Smooth muscle cell (in vitro differentiated cells): ENCODE data around the gene TTLL4. TPM values are rescaled to one million over a fixed set of nuclear protein-coding genes. Genes with fewer than 3 reads are reported as not detected.

Source experiments
- DNase-seq: peaks from one replicate; lab custom pipeline; 2025; ENCODE audit not compliant: unreplicated experiment; lab: John Stamatoyannopoulos, UW
- H2AFZ ChIP-seq: fragments of 200-600 bp; sonication (generic); 2 replicates; pipeline ENCODE4 v1.6.0; 2016; ENCODE audit warnings: antibody characterized with exemption, low read depth, mild to moderate bottlenecking
- H3F3A ChIP-seq: fragments of 200-600 bp; sonication (generic); 2 replicates; pipeline ENCODE4 v1.6.0; 2017; ENCODE audit warnings: antibody characterized with exemption, low read depth
- H3K27ac ChIP-seq: fragments of 200-600 bp; sonication (generic); 2 replicates; pipeline ENCODE4 v1.5.1; 2016; ENCODE audit warnings: low read depth, mild to moderate bottlenecking
- H3K27me3 ChIP-seq: fragments of 200-600 bp; sonication (generic); 2 replicates; pipeline ENCODE4 v1.6.1; 2016; ENCODE audit warnings: low read depth, mild to moderate bottlenecking
- H3K36me3 ChIP-seq: fragments of 200-600 bp; sonication (generic); 2 replicates; pipeline ENCODE4 v1.5.1; 2016; ENCODE audit warnings: low read depth
- H3K4me1 ChIP-seq: fragments of 200-600 bp; sonication (generic); 2 replicates; pipeline ENCODE4 v1.5.1; 2016; ENCODE audit warnings: low read depth
- H3K4me2 ChIP-seq: fragments of 200-600 bp; sonication (generic); 2 replicates; pipeline ENCODE4 v1.6.0; 2016; ENCODE audit warnings: mild to moderate bottlenecking
- H3K4me3 ChIP-seq: fragments of 200-600 bp; sonication (generic); 2 replicates; pipeline ENCODE4 v1.5.1; 2016; ENCODE audit warnings: mild to moderate bottlenecking
- H3K79me2 ChIP-seq: fragments of 200-600 bp; sonication (generic); 2 replicates; pipeline ENCODE4 v1.6.0; 2016; ENCODE audit warnings: low read depth, mild to moderate bottlenecking
- H3K9ac ChIP-seq: fragments of 200-600 bp; sonication (generic); 2 replicates; pipeline ENCODE4 v1.6.0; 2016; ENCODE audit warnings: low read depth
- H3K9me3 ChIP-seq: fragments of 200-600 bp; sonication (generic); replicated peaks from 2 replicates; pipeline ENCODE4 v1.5.1; 2016; ENCODE audit warnings: low read depth
- H4K20me1 ChIP-seq: fragments of 200-600 bp; sonication (generic); 2 replicates; pipeline ENCODE4 v1.6.0; 2016; ENCODE audit warnings: low read depth
- WGBS: methylation state at CpG from one replicate; pipeline ENCODE4 v1.1.7; 2016; ENCODE audit warnings: low lambda C conversion rate; 5-methylcytosine and 5-hydroxymethylcytosine counted together
- polyA plus RNA-seq: library from polyadenylated mRNA; unstranded; fragments of >200 nt; fragmentation: Nextera tagmentation; extraction: Ambion mirVana; gene quantifications from 2 replicates; pipeline ENCODE4 v1.2.1, GENCODE V29; 2016
- total RNA-seq: library from RNA; depleted of rRNA; stranded (reverse); fragments of >200 nt; gene quantifications from 2 replicates; pipeline ENCODE4 v1.2.3, GENCODE V29; 2014
- TF ChIP-seq, protein P1 (sequence below): fragments of 200-600 bp; sonication (generic); IDR thresholded peaks from 2 replicates; pipeline ENCODE4 v1.5.1; 2017; ENCODE audit warnings: borderline replicate concordance, mild to moderate bottlenecking, antibody characterized with exemption; ENCODE audit not compliant: insufficient read depth, poor library complexity, severe bottlenecking

The TTLL4 gene
- total and polyA plus RNA-seq, 2 experiments from 2014 or later = 21.5 to 22.5 TPM

DNA sequence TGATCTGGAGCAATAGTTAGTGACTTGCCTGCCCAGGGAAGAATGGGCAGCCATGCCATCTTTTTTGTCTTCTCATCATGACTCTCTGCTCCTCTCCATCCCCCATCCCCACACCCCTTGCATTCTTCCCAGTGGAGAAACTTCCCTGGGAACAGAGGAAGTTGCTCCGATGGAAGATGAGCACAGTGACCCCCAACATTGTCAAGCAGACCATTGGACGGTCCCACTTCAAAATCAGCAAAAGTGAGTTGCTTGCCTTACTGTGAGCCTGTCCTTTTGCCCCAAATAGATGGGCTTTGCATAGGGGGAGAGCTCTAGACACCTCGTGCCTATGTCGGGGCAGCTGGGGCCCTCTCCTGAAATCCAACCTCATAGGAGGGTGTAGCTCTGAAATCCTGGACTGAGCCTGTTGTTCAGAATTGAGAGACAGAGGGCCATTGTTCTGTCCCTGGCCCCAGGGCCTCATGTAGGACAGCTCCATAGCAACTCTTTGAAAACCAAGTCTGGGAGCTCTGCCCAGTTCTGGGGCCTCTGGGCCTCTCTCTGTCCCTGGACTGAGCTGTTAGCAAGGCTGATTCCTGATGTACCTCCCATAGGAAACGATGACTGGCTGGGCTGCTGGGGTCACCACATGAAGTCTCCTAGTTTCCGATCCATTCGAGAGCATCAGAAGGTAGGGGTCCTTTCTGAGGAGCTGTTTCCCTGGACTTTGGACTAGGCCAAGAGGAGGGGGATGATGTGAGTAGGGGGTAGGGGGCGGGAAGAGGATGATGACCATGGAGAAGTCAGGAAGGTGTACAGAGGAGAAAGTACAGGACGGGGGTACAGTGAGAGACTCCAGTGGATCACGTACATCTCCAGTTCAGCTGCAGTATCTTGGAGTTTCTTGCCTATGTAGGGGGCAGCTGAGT lies 35.2 kb downstream of the TTLL4 start:
- Histone ChIP-seq H2AFZ (no peak overlapping the region), H3F3A (no peaks in the 10 kb centered on the region), H3K4me3 (no peak overlapping the region), H4K20me1 (no peaks in the 10 kb centered on the region), H3K9me3 (no peaks in the 10 kb centered on the region), H3K9ac (no peak overlapping the region), H3K79me2 (no peaks in the 10 kb centered on the region), H3K4me2 (no peak overlapping the region), H3K4me1 (no peaks in the 10 kb centered on the region), H3K27ac (peak overlapping the region; percentile 31), H3K36me3 (peaks cover 16% of the 10 kb centered on the region), H3K27me3 (no peaks in the 10 kb centered on the region)
- no peak for DNase-seq
- WGBS = 91% methylated on average over 10 of the region's 10 CpGs
- TF ChIP-seq, protein P1, sequence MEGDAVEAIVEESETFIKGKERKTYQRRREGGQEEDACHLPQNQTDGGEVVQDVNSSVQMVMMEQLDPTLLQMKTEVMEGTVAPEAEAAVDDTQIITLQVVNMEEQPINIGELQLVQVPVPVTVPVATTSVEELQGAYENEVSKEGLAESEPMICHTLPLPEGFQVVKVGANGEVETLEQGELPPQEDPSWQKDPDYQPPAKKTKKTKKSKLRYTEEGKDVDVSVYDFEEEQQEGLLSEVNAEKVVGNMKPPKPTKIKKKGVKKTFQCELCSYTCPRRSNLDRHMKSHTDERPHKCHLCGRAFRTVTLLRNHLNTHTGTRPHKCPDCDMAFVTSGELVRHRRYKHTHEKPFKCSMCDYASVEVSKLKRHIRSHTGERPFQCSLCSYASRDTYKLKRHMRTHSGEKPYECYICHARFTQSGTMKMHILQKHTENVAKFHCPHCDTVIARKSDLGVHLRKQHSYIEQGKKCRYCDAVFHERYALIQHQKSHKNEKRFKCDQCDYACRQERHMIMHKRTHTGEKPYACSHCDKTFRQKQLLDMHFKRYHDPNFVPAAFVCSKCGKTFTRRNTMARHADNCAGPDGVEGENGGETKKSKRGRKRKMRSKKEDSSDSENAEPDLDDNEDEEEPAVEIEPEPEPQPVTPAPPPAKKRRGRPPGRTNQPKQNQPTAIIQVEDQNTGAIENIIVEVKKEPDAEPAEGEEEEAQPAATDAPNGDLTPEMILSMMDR = no peak

DNA sequence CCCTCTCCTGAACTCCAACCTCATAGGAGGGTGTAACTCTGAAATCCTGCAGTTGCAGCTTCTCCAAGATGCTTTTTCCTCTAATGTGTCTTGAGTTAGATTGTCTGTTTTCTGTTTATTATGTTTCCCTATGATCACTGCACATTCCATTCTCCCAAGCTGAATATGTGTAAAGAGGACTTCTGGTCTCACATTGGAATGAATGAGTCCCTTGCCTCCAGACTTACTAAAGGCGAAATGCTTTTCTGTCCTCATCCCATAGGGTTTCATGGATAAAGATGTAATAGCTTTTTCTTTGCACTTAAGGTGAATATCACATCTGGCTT lies 35.8 kb downstream of the TTLL4 start:
- peaks cover 20% of the 10 kb centered on the region for H3K36me3 ChIP-seq
- TF ChIP-seq, protein P1 = no peak
- no peaks in the 10 kb centered on the region for H3K79me2 ChIP-seq
- H3K4me1 ChIP-seq = no peaks in the 10 kb centered on the region
- H3K4me3 ChIP-seq = no peak overlapping the region
- WGBS = 100% methylated on average over 1 of the region's 1 CpG
- H2AFZ ChIP-seq = no peak overlapping the region
- no peaks in the 10 kb centered on the region for H3K27me3 ChIP-seq
- no peak overlapping the region for H3K27ac ChIP-seq
- no peaks in the 10 kb centered on the region for H3K9me3 ChIP-seq
- H4K20me1 ChIP-seq = no peaks in the 10 kb centered on the region
- H3K4me2 ChIP-seq = no peak overlapping the region
- DNase-seq = no peak
- no peak overlapping the region for H3K9ac ChIP-seq
- H3F3A ChIP-seq = no peaks in the 10 kb centered on the region

DNA sequence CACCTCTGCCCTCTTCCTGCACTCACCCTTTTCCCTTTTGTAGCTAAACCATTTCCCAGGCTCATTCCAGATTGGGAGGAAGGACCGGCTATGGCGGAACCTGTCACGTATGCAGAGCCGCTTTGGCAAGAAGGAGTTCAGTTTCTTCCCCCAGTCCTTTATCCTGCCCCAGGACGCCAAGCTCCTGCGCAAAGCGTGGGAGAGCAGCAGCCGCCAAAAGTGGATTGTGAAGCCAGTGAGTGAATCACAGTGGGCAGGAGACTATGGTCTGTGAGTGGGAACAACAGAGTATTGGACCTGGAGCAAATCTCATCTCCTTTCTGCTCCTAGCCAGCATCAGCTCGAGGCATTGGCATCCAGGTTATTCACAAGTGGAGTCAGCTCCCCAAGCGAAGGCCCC lies 36.3 kb downstream of the TTLL4 start:
- Histone ChIP-seq H3K4me1 (no peaks in the 10 kb centered on the region), H3K27me3 (no peaks in the 10 kb centered on the region), H4K20me1 (no peaks in the 10 kb centered on the region), H3K27ac (no peak overlapping the region), H3K9me3 (no peaks in the 10 kb centered on the region), H3K36me3 (peaks cover 20% of the 10 kb centered on the region), H3K9ac (no peak overlapping the region), H2AFZ (no peak overlapping the region), H3K79me2 (no peaks in the 10 kb centered on the region), H3K4me2 (no peak overlapping the region), H3F3A (no peaks in the 10 kb centered on the region), H3K4me3 (no peak overlapping the region)
- WGBS = 96% methylated on average over 10 of the region's 10 CpGs
- no peak for DNase-seq
- TF ChIP-seq, protein P1 = no peak
